H9 (cell line): ENCODE results near the gene SNED1. TPM values are rescaled to one million over a fixed set of nuclear protein-coding genes. Genes with fewer than 3 reads are reported as not detected.

Source experiments
- DNase-seq: peaks from one replicate; pipeline ENCODE4 v3.0.0-alpha.2; 2017
- H2AFZ ChIP-seq: one replicate; pipeline ENCODE4 v1.6.1; 2013; ENCODE audit warnings: mild to moderate bottlenecking, low read length, control low read depth, moderate library complexity
- H2AK5ac ChIP-seq: 2 replicates; pipeline ENCODE4 v1.6.1; 2013; ENCODE audit warnings: low read length, control low read depth, mixed read lengths; ENCODE audit not compliant: insufficient read length
- H2BK120ac ChIP-seq: one replicate; pipeline ENCODE4 v1.6.1; 2013; ENCODE audit warnings: low read depth, mild to moderate bottlenecking, low read length, control low read depth, inconsistent platforms; ENCODE audit not compliant: poor library complexity, severe bottlenecking
- H2BK12ac ChIP-seq: 2 replicates; pipeline ENCODE4 v1.6.1; 2013; ENCODE audit warnings: low read length, control low read depth, mixed read lengths, low read depth; ENCODE audit not compliant: insufficient read length
- H2BK15ac ChIP-seq: 2 replicates; pipeline ENCODE4 v1.6.1; 2013; ENCODE audit warnings: low read depth, low read length, control low read depth
- H2BK20ac ChIP-seq: one replicate; pipeline ENCODE4 v1.6.1; 2013; ENCODE audit warnings: low read depth, mild to moderate bottlenecking, low read length, control low read depth, inconsistent platforms; ENCODE audit not compliant: poor library complexity, severe bottlenecking
- H2BK5ac ChIP-seq: 2 replicates; pipeline ENCODE4 v1.6.1; 2013; ENCODE audit warnings: low read length, control low read depth, mixed read lengths; ENCODE audit not compliant: insufficient read length
- H3K14ac ChIP-seq: 2 replicates; pipeline ENCODE4 v1.6.1; 2013; ENCODE audit warnings: low read length, control low read depth; ENCODE audit not compliant: insufficient read depth
- H3K18ac ChIP-seq: 2 replicates; pipeline ENCODE4 v1.6.1; 2013; ENCODE audit warnings: low read depth, mild to moderate bottlenecking, mixed read lengths, low read length, control low read depth; ENCODE audit not compliant: insufficient read length
- H3K23ac ChIP-seq: 2 replicates; pipeline ENCODE4 v1.6.1; 2013; ENCODE audit warnings: low read length, control low read depth, mixed read lengths, low read depth; ENCODE audit not compliant: insufficient read length
- H3K23me2 ChIP-seq: 2 replicates; pipeline ENCODE4 v1.6.1; 2013; ENCODE audit warnings: low read depth, mild to moderate bottlenecking, mixed read lengths, low read length, control low read depth; ENCODE audit not compliant: insufficient read length, poor library complexity, severe bottlenecking
- H3K27ac ChIP-seq: 2 replicates; pipeline ENCODE4 v1.5.1; 2013; ENCODE audit warnings: low read length, control low read depth, mixed read lengths, low read depth; ENCODE audit not compliant: insufficient read length
- H3K27me3 ChIP-seq: 2 replicates; pipeline ENCODE4 v1.6.1; 2013; ENCODE audit warnings: low read length, control low read depth, inconsistent platforms; ENCODE audit not compliant: insufficient read depth
- H3K4ac ChIP-seq: 2 replicates; pipeline ENCODE4 v1.6.1; 2013; ENCODE audit warnings: low read depth, mild to moderate bottlenecking, control low read depth, inconsistent platforms, low read length, moderate library complexity
- H3K4me1 ChIP-seq: 2 replicates; pipeline ENCODE4 v1.6.1; 2013; ENCODE audit warnings: low read length, control low read depth, inconsistent platforms; ENCODE audit not compliant: insufficient read depth
- H3K4me2 ChIP-seq: 2 replicates; pipeline ENCODE4 v1.6.1; 2013; ENCODE audit warnings: low read length, control low read depth, mixed read lengths; ENCODE audit not compliant: insufficient read length, insufficient read depth
- H3K56ac ChIP-seq: 2 replicates; pipeline ENCODE4 v1.6.1; 2013; ENCODE audit warnings: low read depth, mild to moderate bottlenecking, mixed read lengths, low read length, control low read depth; ENCODE audit not compliant: insufficient read length
- H3K79me1 ChIP-seq: 2 replicates; pipeline ENCODE4 v1.6.1; 2013; ENCODE audit warnings: low read depth, mild to moderate bottlenecking, moderate library complexity, low read length, control low read depth, inconsistent platforms; ENCODE audit not compliant: insufficient read depth, poor library complexity, severe bottlenecking
- H3K79me2 ChIP-seq: 2 replicates; pipeline ENCODE4 v1.6.1; 2013; ENCODE audit warnings: low read length, control low read depth, inconsistent platforms; ENCODE audit not compliant: insufficient read depth
- H3K9ac ChIP-seq: 2 replicates; pipeline ENCODE4 v1.6.1; 2013; ENCODE audit warnings: low read length, control low read depth, mixed read lengths; ENCODE audit not compliant: insufficient read length; ENCODE audit errors: extremely low read depth
- H3K9me3 ChIP-seq: one replicate; pipeline ENCODE4 v1.6.1; 2013; ENCODE audit warnings: low read depth, low read length, inconsistent platforms; ENCODE audit not compliant: control insufficient read depth
- H3T11ph ChIP-seq: one replicate; pipeline ENCODE4 v1.6.1; 2013; ENCODE audit warnings: mild to moderate bottlenecking, low read length, control low read depth, inconsistent platforms
- H4K20me1 ChIP-seq: one replicate; pipeline ENCODE4 v1.6.1; 2013; ENCODE audit not compliant: control insufficient read depth, insufficient read length, insufficient read depth
- H4K5ac ChIP-seq: 2 replicates; pipeline ENCODE4 v1.6.1; 2013; ENCODE audit warnings: low read depth, mild to moderate bottlenecking, mixed read lengths, low read length, control low read depth; ENCODE audit not compliant: insufficient read length
- H4K8ac ChIP-seq: replicated peaks from 2 replicates; pipeline ENCODE4 v1.6.1; 2013; ENCODE audit warnings: low read length, control low read depth, mixed read lengths, low read depth; ENCODE audit not compliant: insufficient read length
- H4K91ac ChIP-seq: 2 replicates; pipeline ENCODE4 v1.6.1; 2013; ENCODE audit warnings: low read depth, mild to moderate bottlenecking, moderate library complexity, mixed read lengths, low read length, control low read depth; ENCODE audit not compliant: insufficient read length
- H3K27ac Mint-ChIP-seq, 3 experiments: 2 replicates in 2 of 3; 3 replicates in 1 of 3; pipeline ENCODE4 v1.8.0; 2020 to 2021; ENCODE audit warnings: mixed read lengths in 3 of 3, mild to moderate bottlenecking in 1 of 3, moderate library complexity in 1 of 3
- H3K27me3 Mint-ChIP-seq: 2 replicates; pipeline ENCODE4 v1.8.0; 2021; ENCODE audit warnings: low read depth, mild to moderate bottlenecking, moderate library complexity, mixed read lengths
- H3K36me3 Mint-ChIP-seq, 3 experiments: 2 replicates in 2 of 3; 3 replicates in 1 of 3; pipeline ENCODE4 v1.8.0; 2020 to 2021; ENCODE audit warnings: low read depth in 3 of 3, mixed read lengths in 3 of 3; ENCODE audit not compliant: insufficient read depth in 1 of 3
- H3K4me1 Mint-ChIP-seq, 2 experiments: 2 replicates each; pipeline ENCODE4 v1.8.0; 2020; ENCODE audit warnings: mixed read lengths in 2 of 2
- H3K4me3 Mint-ChIP-seq, 2 experiments: 2 replicates in 1 of 2; 3 replicates in 1 of 2; pipeline ENCODE4 v1.8.0; 2020 to 2021; ENCODE audit warnings: mild to moderate bottlenecking in 2 of 2, mixed read lengths in 2 of 2, moderate library complexity in 1 of 2
- H3K9me3 Mint-ChIP-seq, 2 experiments: 2 replicates in 1 of 2; 3 replicates in 1 of 2; pipeline ENCODE4 v1.8.0; 2020; ENCODE audit warnings: mild to moderate bottlenecking in 2 of 2, mixed read lengths in 2 of 2, moderate library complexity in 1 of 2
- WGBS: extraction: QIAGEN DNeasy Blood & Tissue Kit; methylation state at CpG from one replicate; pipeline ENCODE4 v1.1.7; 2013; ENCODE audit warnings: missing lambda C conversion rate, low lambda C conversion rate, mixed read lengths; ENCODE audit not compliant: insufficient read length; ENCODE audit errors: extremely low coverage; 5-methylcytosine and 5-hydroxymethylcytosine counted together
- total RNA-seq: library from RNA; stranded (reverse); gene quantifications from 2 replicates; pipeline ENCODE4 v1.2.1, GENCODE V29; 2021
- TF ChIP-seq, protein P1 (sequence below): fragments of 200-600 bp; sonication (generic); conservative IDR thresholded peaks from 3 replicates; pipeline ENCODE4 v1.8.0; 2021; ENCODE audit warnings: antibody characterized with exemption, mild to moderate bottlenecking

SNED1 gene
- total RNA-seq, 1 experiment from 2014 or later, result 2.5 TPM

DNA sequence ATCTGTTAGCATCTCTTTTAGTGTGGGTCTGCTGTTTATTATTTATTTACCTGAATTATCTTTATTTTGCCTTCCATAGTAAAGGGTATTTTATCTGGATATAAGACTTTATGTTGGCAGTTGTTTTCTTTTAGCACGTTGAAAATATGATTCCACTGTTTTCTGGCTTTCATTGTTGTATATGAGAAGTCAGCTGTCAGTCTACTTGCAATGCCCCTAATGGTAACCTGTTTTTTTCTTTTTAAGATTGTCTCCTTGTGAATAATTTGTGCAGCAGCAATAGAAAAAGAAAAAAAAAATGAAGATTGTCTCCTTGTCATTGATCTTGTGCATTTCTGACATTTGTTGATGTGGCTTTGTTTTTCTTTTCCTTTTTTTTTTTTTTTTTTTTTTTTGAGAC is 27.2 kb downstream of the SNED1 start:
- Histone ChIP-seq H3K4me2 (no peak overlapping the region), H3K9ac (no peak overlapping the region), H2BK12ac (no peak overlapping the region), H2BK120ac (no peak overlapping the region), H3K79me1 (no peaks in the 10 kb centered on the region), H2AK5ac (no peak overlapping the region), H3K14ac (no peak overlapping the region), H3K4ac (no peak overlapping the region), H2BK5ac (no peak overlapping the region), H3K79me2 (no peaks in the 10 kb centered on the region), H4K5ac (no peak overlapping the region), H3K18ac (no peak overlapping the region), H3K9me3 (no peaks in the 10 kb centered on the region), H2AFZ (no peak overlapping the region), H3K27me3 (no peaks in the 10 kb centered on the region), H4K91ac (no peak overlapping the region), H2BK15ac (no peak overlapping the region), H4K20me1 (no peaks in the 10 kb centered on the region), H3K27ac (no peak overlapping the region), H3K23me2 (no peaks in the 10 kb centered on the region), H3T11ph (no peak overlapping the region), H3K23ac (no peak overlapping the region), H3K4me1 (no peaks in the 10 kb centered on the region), H3K56ac (no peak overlapping the region), H2BK20ac (no peak overlapping the region), H4K8ac (no peak overlapping the region)
- Mint-ChIP-seq H3K36me3 (peaks cover 5 to 19% (median 14%) of the 10 kb centered on the region in 3 experiments), H3K27ac (no peak overlapping the region), H3K9me3 (peaks cover 41 to 50% of the 10 kb centered on the region in 2 experiments), H3K27me3 (peaks cover 5% of the 10 kb centered on the region), H3K4me3 (no peak overlapping the region), H3K4me1 (no peaks in the 10 kb centered on the region)
- TF ChIP-seq, protein P1, sequence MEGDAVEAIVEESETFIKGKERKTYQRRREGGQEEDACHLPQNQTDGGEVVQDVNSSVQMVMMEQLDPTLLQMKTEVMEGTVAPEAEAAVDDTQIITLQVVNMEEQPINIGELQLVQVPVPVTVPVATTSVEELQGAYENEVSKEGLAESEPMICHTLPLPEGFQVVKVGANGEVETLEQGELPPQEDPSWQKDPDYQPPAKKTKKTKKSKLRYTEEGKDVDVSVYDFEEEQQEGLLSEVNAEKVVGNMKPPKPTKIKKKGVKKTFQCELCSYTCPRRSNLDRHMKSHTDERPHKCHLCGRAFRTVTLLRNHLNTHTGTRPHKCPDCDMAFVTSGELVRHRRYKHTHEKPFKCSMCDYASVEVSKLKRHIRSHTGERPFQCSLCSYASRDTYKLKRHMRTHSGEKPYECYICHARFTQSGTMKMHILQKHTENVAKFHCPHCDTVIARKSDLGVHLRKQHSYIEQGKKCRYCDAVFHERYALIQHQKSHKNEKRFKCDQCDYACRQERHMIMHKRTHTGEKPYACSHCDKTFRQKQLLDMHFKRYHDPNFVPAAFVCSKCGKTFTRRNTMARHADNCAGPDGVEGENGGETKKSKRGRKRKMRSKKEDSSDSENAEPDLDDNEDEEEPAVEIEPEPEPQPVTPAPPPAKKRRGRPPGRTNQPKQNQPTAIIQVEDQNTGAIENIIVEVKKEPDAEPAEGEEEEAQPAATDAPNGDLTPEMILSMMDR, result no peak
- no peak for DNase-seq
- WGBS, result no CpG with 5 or more reads among the region's 1 CpG
